Testis (tissue), 2 donors: Measurements from ENCODE around the gene SLC66A1.

Experiments
- POLR2A ChIP-seq: fragments of 450-650 bp; IDR thresholded peaks from one replicate; pipeline ENCODE4 v1.6.1; 2017; ENCODE audit warnings: antibody characterized with exemption, mild to moderate bottlenecking, moderate library complexity
- TF ChIP-seq, protein P1 (sequence below), 3 experiments: fragments of 450-650 bp in 2 of 3; fragments of 200-600 bp in 1 of 3; sonication (generic) in 1 of 3; IDR thresholded peaks; one replicate each; pipeline ENCODE4 v1.5.1; 2016 to 2019; ENCODE audit warnings: antibody characterized with exemption in 3 of 3, mild to moderate bottlenecking in 2 of 3, moderate library complexity in 1 of 3

GRCh38 chr1:19284881-19285280 is 27.2 kb upstream of the SLC66A1 start:
- TF ChIP-seq, protein P1, sequence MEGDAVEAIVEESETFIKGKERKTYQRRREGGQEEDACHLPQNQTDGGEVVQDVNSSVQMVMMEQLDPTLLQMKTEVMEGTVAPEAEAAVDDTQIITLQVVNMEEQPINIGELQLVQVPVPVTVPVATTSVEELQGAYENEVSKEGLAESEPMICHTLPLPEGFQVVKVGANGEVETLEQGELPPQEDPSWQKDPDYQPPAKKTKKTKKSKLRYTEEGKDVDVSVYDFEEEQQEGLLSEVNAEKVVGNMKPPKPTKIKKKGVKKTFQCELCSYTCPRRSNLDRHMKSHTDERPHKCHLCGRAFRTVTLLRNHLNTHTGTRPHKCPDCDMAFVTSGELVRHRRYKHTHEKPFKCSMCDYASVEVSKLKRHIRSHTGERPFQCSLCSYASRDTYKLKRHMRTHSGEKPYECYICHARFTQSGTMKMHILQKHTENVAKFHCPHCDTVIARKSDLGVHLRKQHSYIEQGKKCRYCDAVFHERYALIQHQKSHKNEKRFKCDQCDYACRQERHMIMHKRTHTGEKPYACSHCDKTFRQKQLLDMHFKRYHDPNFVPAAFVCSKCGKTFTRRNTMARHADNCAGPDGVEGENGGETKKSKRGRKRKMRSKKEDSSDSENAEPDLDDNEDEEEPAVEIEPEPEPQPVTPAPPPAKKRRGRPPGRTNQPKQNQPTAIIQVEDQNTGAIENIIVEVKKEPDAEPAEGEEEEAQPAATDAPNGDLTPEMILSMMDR (IDR thresholded peaks at IDR 0.05): no peak
- no peak for TF ChIP-seq POLR2A
